ENCODE data around the gene SOCS7. TPM values are rescaled to one million over a fixed set of nuclear protein-coding genes. Genes with fewer than 3 reads are reported as not detected.
A peak's percentile ranks its signal among the peaks of the same experiment; 100 is the strongest.

The SOCS7 gene
- total and polyA plus RNA-seq, 2 donors (not counting 1 experiment from before 2014, with no cell fraction given), result 4.8 to 9.4 TPM

DNA sequence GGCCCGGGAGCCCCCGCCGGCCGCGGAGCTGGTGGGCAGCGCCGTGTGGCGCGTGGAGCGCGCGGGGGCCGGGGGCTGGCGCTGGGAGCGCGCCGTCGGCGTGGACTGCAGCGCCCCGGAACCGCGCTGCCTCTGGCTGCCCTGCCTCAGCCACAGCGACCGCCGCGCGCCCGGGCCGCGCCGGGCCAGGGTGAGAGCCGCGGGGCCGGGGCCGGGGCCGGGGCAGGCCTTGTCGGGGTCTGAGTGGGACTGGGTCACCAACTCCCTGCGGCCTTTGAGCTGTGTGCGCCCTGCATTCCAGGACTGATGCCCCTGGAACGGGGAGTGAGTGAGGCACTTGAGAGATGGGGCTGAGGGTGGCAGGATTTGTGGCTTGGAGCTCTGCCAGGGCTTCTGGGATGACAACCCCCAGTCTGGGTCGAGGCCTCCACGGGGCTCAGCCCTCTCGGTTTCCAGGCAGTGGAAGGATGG is 102.3 kb downstream of the SOCS7 start:
- H3K4me2 ChIP-seq (ENCODE audit: extremely low read depth, insufficient read depth, low read length), result peak overlapping the region; percentile 92
- H2AFZ ChIP-seq (ENCODE audit: low read length), result no peak overlapping the region
- peaks cover 12% of the 10 kb centered on the region for H3K36me3 ChIP-seq (ENCODE audit: control insufficient read depth, insufficient read depth, low read length)
- no peaks in the 10 kb centered on the region for H3K27me3 ChIP-seq (ENCODE audit: control insufficient read depth, insufficient read depth, low read length)
- H3K27ac ChIP-seq (ENCODE audit: insufficient read depth, low read length), result peak overlapping the region; percentile 83
- peak overlapping the region; percentile 62 to 84 (median 66) for H3K4me3 ChIP-seq (replicated peaks in 1 of 4; ENCODE audit: control extremely low read depth in 1 of 4, insufficient read depth in 1 of 4, low read depth in 3 of 4, low read length in 4 of 4)
- H3K79me2 ChIP-seq (ENCODE audit: control insufficient read depth, insufficient read depth, low read length), result peaks cover 81% of the 10 kb centered on the region
- peak; percentile 50 to 78 for DNase-seq (ENCODE audit: low read depth in 2 of 2)
- no peaks in the 10 kb centered on the region for H3K9me3 ChIP-seq (ENCODE audit: control insufficient read depth, insufficient read depth, low read depth, low read length)
- no peaks in the 10 kb centered on the region for H4K20me1 ChIP-seq (ENCODE audit: control insufficient read depth, extremely low read depth, insufficient read depth, low read length)
- peak overlapping the region; percentile 80 for H3K9ac ChIP-seq (ENCODE audit: insufficient read depth, low read length)
- TF ChIP-seq EZH2 (IDR thresholded peaks at IDR 0.05; ENCODE audit: low read length, missing control alignments), result no peak
- TF ChIP-seq, protein P1, sequence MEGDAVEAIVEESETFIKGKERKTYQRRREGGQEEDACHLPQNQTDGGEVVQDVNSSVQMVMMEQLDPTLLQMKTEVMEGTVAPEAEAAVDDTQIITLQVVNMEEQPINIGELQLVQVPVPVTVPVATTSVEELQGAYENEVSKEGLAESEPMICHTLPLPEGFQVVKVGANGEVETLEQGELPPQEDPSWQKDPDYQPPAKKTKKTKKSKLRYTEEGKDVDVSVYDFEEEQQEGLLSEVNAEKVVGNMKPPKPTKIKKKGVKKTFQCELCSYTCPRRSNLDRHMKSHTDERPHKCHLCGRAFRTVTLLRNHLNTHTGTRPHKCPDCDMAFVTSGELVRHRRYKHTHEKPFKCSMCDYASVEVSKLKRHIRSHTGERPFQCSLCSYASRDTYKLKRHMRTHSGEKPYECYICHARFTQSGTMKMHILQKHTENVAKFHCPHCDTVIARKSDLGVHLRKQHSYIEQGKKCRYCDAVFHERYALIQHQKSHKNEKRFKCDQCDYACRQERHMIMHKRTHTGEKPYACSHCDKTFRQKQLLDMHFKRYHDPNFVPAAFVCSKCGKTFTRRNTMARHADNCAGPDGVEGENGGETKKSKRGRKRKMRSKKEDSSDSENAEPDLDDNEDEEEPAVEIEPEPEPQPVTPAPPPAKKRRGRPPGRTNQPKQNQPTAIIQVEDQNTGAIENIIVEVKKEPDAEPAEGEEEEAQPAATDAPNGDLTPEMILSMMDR (conservative IDR thresholded peaks at IDR 0.05 in 1 of 2, IDR thresholded peaks at IDR 0.05 in 1 of 2; ENCODE audit: low read depth in 1 of 2, low read length in 2 of 2), result no peak
- peaks cover 44% of the 10 kb centered on the region for H3K4me1 ChIP-seq (ENCODE audit: control insufficient read depth, extremely low read depth, insufficient read depth, low read length)

DNA sequence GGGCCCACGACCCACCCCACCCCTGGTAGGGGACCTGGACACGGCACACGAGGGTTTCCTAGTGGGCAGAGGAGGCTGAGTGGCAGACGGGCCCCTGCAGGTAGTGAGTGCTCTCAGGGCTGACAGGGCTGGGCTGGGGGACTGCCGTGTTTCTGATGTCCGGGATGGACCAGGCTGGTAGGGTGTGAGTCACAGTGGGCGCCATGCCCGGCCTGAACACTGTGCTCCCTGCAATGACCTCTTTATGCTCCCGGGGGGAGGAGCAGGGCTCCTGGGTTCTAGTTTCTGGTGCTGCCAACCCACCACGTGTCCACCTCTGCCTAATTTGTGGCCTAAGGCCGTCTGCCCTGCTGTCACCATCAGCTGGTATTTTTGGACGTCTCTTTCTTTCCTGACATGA is 102.9 kb downstream of the SOCS7 start:
- Histone ChIP-seq H2AFZ (ENCODE audit: low read length) (no peak overlapping the region), H3K4me1 (ENCODE audit: control insufficient read depth, extremely low read depth, insufficient read depth, low read length) (peaks cover 39% of the 10 kb centered on the region), H3K27ac (ENCODE audit: insufficient read depth, low read length) (peak overlapping the region; percentile 83), H3K4me3 (replicated peaks in 1 of 4; ENCODE audit: control extremely low read depth in 1 of 4, insufficient read depth in 1 of 4, low read depth in 3 of 4, low read length in 4 of 4) (peak overlapping the region; percentile 62 to 84 (median 66)), H3K27me3 (ENCODE audit: control insufficient read depth, insufficient read depth, low read length) (no peaks in the 10 kb centered on the region), H3K4me2 (ENCODE audit: extremely low read depth, insufficient read depth, low read length) (peak overlapping the region; percentile 92), H3K9me3 (ENCODE audit: control insufficient read depth, insufficient read depth, low read depth, low read length) (no peaks in the 10 kb centered on the region), H3K36me3 (ENCODE audit: control insufficient read depth, insufficient read depth, low read length) (peaks cover 15% of the 10 kb centered on the region), H3K79me2 (ENCODE audit: control insufficient read depth, insufficient read depth, low read length) (peaks cover 81% of the 10 kb centered on the region), H3K9ac (ENCODE audit: insufficient read depth, low read length) (peak overlapping the region; percentile 80), H4K20me1 (ENCODE audit: control insufficient read depth, extremely low read depth, insufficient read depth, low read length) (no peaks in the 10 kb centered on the region)
- peak; percentile 78 to 81 for DNase-seq (ENCODE audit: low read depth in 2 of 2)
- TF ChIP-seq EZH2 (IDR thresholded peaks at IDR 0.05; ENCODE audit: low read length, missing control alignments), result no peak
- TF ChIP-seq, protein P1 (conservative IDR thresholded peaks at IDR 0.05 in 1 of 2, IDR thresholded peaks at IDR 0.05 in 1 of 2; ENCODE audit: low read depth in 1 of 2, low read length in 2 of 2), result no peak

Other genes with a start within 250 kb of the SOCS7 start
- gene TBC1D3E, start 223.9 kb upstream of the SOCS7 start, total RNA-seq, result not detected in 2 replicates
- gene TBC1D3E, start 223.9 kb upstream of the SOCS7 start, polyA plus RNA-seq, result not detected in 2 replicates
- not detected in 2 replicates for gene TBC1D3, start 159.3 kb upstream of the SOCS7 start, total RNA-seq
- gene TBC1D3, start 159.3 kb upstream of the SOCS7 start, polyA plus RNA-seq, result not detected in 2 replicates
- gene MRPL45, start 54.7 kb upstream of the SOCS7 start, total RNA-seq, result 34.7 and 35.4 TPM in 2 replicates
- gene MRPL45, start 54.7 kb upstream of the SOCS7 start, polyA plus RNA-seq, result 56.1 and 59.6 TPM in 2 replicates
- under 0.01 TPM in 2 replicates for gene GPR179, start 7.9 kb upstream of the SOCS7 start, total RNA-seq
- gene GPR179, start 7.9 kb upstream of the SOCS7 start, polyA plus RNA-seq, result not detected in 2 replicates
- gene ARHGAP23, start 76.6 kb downstream of the SOCS7 start, total RNA-seq, result 18.2 and 41.1 TPM in 2 replicates
- gene ARHGAP23, start 76.6 kb downstream of the SOCS7 start, polyA plus RNA-seq, result 28.1 and 31.0 TPM in 2 replicates